GM12864 (cell line): Measurements from ENCODE around the gene USP15.

Experiments
- DNase-seq: peaks from one replicate; pipeline ENCODE4 v3.0.0-alpha.2; 2011; ENCODE audit warnings: low read depth
- H3K4me3 ChIP-seq: 2 replicates; pipeline ENCODE4 v1.5.1; 2011; ENCODE audit warnings: mild to moderate bottlenecking, low read depth, low read length, control low read depth
- CTCF ChIP-seq: IDR thresholded peaks from 2 replicates; pipeline ENCODE4 v1.5.1; 2011; ENCODE audit warnings: low read depth, mild to moderate bottlenecking, moderate library complexity, low read length, control low read depth, inconsistent platforms; ENCODE audit errors: missing control alignments

Gene USP15

DNA sequence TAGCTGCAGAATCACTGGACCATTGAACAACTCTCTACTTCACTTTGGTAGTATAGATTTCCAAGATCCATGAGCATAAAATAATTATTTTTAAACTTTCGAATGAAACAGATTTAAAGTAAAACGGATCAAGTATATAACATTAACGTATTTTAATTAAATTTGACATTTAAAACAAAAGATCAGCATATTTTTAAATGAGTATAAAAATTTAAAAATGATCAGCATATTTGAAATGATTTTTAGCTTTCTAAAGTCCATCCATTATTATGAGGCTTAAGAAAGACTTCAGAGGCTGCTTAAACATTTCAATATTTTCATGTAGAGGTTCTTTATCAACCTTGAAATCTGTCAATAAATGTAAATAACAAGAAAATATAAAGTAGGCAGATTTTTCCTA, 5.2 kb upstream of the USP15 start:
- no peak for TF ChIP-seq CTCF

DNA sequence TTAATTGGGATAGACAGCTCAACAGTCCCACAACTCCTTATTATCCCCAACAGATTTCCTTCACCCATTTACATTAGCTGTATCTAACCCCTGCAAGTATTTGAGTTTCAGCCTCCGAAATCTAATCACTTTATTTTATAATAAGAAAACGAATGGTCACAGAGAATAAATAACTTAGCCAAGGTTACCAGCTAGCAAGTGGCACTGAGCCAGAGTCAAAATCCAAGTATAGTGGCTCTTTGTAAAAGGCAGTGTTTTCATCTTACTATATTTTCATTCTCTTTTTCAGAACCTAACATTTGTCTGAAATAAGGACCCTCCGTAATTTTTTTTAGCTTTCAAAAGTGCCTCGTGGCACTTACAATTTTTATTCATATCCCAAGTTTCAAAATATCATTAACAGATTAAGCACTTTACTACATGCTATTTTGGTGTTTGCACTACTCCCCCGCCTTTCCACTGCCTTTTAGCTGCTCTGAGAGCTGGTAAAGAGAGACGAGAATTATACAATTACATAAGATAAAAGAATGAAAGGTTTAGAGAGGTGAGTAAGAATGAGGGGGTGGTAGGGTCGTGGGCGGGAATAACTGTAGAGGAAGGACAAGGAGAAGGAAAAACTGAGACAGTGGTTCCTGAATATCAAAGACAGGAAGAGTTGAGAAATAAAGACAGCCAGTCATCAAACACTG, 3.7 kb upstream of the USP15 start:
- DNase-seq, result no peak
- no peak for TF ChIP-seq CTCF
- no peak overlapping the region for H3K4me3 ChIP-seq

More for the DNA sequence above, 5.2 kb upstream of the USP15 start:
- DNase-seq, result no peak
- no peak overlapping the region for H3K4me3 ChIP-seq

- H3K4me3 ChIP-seq, result no peak overlapping the region
- no peak for DNase-seq
- TF ChIP-seq CTCF, result no peak
These were observed 2.0 kb upstream of the USP15 start for GRCh38 chr12:62258231-62258630.

DNA sequence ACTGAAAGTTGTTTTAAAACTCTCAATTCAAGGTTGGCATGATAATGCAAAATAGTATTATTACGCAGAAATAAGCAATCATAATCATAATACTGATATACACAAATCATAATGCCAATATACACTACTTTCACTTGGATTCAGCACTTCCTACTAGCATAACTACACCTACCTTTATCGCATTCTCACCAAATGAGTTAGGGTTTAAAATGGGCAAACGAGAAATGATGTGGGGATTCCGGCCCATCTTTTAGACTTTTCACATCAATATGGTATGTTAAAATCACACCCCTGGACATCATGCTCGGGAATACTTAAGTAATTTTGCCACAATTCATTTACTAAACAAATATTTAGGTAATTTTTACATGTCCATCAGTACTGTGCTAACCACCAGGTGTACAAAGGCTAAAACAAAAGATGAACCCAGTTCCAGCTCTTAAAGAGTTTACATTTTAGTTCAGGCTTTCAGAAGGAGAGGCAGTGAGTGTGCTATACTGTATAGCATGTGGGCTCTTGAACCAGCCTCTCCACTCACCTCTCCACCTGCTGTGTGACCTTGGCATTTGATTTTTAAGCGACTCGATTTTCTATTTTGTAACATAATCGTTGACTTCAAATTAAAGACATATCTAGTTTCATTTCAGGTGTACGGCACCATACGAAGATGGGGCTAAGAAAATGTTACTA, 1.1 kb upstream of the USP15 start:
- DNase-seq, result no peak
- H3K4me3 ChIP-seq, result peak overlapping the region; percentile 76
- TF ChIP-seq CTCF, result peak; percentile 3

DNA sequence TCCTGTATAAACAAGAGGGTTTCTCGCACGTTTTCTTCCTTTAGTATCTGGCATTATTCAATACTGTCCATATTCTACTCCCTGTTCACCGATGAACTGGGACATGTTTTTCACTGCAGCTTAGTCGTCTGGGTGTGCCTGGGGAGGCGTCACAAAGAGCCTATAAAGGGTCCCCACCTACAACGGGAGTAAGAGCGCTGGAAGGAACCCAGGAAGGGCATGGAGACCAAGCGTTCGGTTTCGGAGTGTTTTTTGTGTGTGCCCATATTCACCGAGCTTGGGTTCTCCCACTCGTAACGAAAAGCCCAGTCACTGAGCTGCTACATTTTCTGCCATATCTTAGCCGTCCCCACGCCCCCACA, 592 bp upstream of the USP15 start:
- no peak for TF ChIP-seq CTCF
- DNase-seq, result no peak
- H3K4me3 ChIP-seq, result peak overlapping the region; percentile 76

DNA sequence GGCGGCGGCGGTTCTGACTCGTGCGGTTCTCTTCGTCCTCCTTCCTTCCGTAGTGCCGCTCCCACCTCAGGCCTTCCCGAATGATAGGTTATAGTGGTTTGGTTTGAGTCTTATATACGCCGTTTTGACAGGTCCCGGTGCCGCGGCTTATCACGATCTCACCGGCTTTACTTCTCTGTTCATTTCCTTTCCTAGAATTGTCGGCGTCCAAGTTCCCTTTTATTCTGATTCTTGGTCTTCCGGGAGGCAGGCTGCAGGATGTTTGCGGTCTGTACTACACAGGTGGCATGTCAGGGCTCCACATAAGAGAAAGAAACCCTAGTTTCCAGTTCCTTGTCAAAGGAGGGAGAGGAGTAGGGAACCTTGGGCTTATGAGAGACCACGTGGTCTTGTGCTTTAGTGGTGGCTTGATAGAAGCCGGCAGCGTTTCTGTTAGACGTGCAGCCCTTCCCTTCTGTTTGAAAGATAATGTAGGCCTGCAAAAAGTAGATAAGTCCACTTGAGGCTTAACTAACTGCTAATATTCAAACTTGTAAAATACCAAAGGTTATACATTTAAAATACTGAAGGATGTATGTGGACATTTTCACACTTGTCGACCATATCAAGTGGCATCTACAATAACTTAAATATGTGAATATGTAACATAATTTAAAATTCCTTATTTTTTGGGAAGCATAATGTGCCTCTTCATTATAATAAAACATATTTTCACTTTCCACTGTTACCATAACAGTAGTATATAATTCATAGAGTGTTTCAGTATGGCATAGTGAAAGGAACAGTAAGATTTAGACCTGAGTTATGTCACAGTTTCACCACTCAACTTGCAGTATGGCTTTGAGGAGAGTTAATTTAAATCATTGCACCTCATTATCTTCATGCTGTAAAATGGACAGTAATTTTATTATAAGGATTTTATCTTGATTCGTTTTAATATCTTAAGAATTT, 804 bp downstream of the USP15 start:
- no peak for TF ChIP-seq CTCF
- peak overlapping the region; percentile 76 for H3K4me3 ChIP-seq
- DNase-seq, result peak; percentile 87
